ENCODE results near the gene SIK3.

DNA sequence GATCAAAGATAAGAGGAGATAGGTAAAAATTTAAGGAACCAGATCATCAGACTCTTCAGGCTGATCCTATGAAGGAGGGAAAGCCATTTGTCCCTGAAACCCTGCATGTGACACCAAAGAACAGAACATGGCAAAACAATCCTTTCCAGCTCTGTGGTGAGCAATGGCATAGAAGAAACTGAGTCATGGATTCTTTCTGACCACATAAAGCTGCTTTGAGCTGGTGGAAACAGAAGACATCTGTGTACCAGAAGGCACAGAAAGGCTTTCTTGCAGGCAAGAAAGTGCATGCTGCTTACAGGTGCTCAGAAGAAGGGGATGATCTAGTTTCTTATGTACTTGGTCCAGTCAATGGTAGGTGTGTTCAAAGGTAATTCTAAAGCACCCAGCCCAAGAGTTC, 215.8 kb downstream of the SIK3 start:
- TF ChIP-seq CTCF (conservative IDR thresholded peaks at IDR 0.05; ENCODE audit: low read depth in 2 of 2) (no peak), ZNF114 (CRISPR knock-in tag; IDR thresholded peaks at IDR 0.05) (no peak), ZNF331 (CRISPR knock-in tag; IDR thresholded peaks at IDR 0.05; ENCODE audit: low read depth) (no peak), EZH2phosphoT487 (IDR thresholded peaks at IDR 0.05; ENCODE audit: unreplicated experiment) (no peak), POLR2AphosphoS5 (IDR thresholded peaks at IDR 0.05; ENCODE audit: low read depth) (no peak)
- TF ChIP-seq, protein P1, sequence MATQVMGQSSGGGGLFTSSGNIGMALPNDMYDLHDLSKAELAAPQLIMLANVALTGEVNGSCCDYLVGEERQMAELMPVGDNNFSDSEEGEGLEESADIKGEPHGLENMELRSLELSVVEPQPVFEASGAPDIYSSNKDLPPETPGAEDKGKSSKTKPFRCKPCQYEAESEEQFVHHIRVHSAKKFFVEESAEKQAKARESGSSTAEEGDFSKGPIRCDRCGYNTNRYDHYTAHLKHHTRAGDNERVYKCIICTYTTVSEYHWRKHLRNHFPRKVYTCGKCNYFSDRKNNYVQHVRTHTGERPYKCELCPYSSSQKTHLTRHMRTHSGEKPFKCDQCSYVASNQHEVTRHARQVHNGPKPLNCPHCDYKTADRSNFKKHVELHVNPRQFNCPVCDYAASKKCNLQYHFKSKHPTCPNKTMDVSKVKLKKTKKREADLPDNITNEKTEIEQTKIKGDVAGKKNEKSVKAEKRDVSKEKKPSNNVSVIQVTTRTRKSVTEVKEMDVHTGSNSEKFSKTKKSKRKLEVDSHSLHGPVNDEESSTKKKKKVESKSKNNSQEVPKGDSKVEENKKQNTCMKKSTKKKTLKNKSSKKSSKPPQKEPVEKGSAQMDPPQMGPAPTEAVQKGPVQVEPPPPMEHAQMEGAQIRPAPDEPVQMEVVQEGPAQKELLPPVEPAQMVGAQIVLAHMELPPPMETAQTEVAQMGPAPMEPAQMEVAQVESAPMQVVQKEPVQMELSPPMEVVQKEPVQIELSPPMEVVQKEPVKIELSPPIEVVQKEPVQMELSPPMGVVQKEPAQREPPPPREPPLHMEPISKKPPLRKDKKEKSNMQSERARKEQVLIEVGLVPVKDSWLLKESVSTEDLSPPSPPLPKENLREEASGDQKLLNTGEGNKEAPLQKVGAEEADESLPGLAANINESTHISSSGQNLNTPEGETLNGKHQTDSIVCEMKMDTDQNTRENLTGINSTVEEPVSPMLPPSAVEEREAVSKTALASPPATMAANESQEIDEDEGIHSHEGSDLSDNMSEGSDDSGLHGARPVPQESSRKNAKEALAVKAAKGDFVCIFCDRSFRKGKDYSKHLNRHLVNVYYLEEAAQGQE (IDR thresholded peaks at IDR 0.05; ENCODE audit: unreplicated experiment): no peak

Measured in GM23338 (cell line).